ACC112 (cell line): ENCODE data around the gene SOX6.

Experiments used
- H2AFZ ChIP-seq: fragments of 200-600 bp; sonication (generic); one replicate; pipeline ENCODE4 v1.6.0; 2017; ENCODE audit warnings: antibody characterized with exemption, low read length; ENCODE audit not compliant: unreplicated experiment
- H3K27ac ChIP-seq: fragments of 200-600 bp; sonication (generic); 2 replicates; pipeline ENCODE4 v1.5.1; 2014; ENCODE audit warnings: low read depth, mild to moderate bottlenecking, antibody characterized with exemption, low read length, moderate library complexity
- H3K27me3 ChIP-seq: fragments of 200-600 bp; sonication (generic); 2 replicates; pipeline ENCODE4 v1.6.1; 2014; ENCODE audit warnings: mild to moderate bottlenecking, antibody characterized with exemption, low read length, moderate library complexity, mixed read lengths; ENCODE audit not compliant: insufficient read depth
- H3K36me3 ChIP-seq: fragments of 200-600 bp; sonication (generic); 2 replicates; pipeline ENCODE4 v1.6.1; 2016; ENCODE audit warnings: mild to moderate bottlenecking, antibody characterized with exemption, low read length, moderate library complexity, mixed read lengths; ENCODE audit not compliant: insufficient read depth
- H3K4me1 ChIP-seq: fragments of 200-600 bp; sonication (generic); one replicate; pipeline ENCODE4 v1.6.1; 2016; ENCODE audit warnings: low read length, mixed read lengths; ENCODE audit not compliant: insufficient read depth, unreplicated experiment, control insufficient read depth
- H3K4me3 ChIP-seq: fragments of 200-600 bp; sonication (generic); 2 replicates; pipeline ENCODE4 v1.5.1; 2014; ENCODE audit warnings: mild to moderate bottlenecking, low read depth, low read length
- H3K79me2 ChIP-seq: fragments of 200-600 bp; sonication (generic); one replicate; pipeline ENCODE4 v1.6.0; 2016; ENCODE audit warnings: low read length; ENCODE audit not compliant: control insufficient read depth, unreplicated experiment, insufficient read depth

SOX6 gene

GRCh38 chr11:16173798-16174197 lies 182.5 kb downstream of the SOX6 start:
- Histone ChIP-seq H3K4me3 (no peak overlapping the region), H3K27ac (no peak overlapping the region), H3K36me3 (no peaks in the 10 kb centered on the region), H3K79me2 (no peaks in the 10 kb centered on the region), H2AFZ (no peak overlapping the region), H3K27me3 (no peaks in the 10 kb centered on the region), H3K4me1 (no peaks in the 10 kb centered on the region)

GRCh38 chr11:16171882-16172281 lies 184.5 kb downstream of the SOX6 start:
- no peaks in the 10 kb centered on the region for H3K36me3 ChIP-seq
- H3K79me2 ChIP-seq: no peaks in the 10 kb centered on the region
- H3K27me3 ChIP-seq: no peaks in the 10 kb centered on the region
- no peak overlapping the region for H3K4me3 ChIP-seq
- no peaks in the 10 kb centered on the region for H3K4me1 ChIP-seq
- no peak overlapping the region for H2AFZ ChIP-seq
- H3K27ac ChIP-seq: no peak overlapping the region

GRCh38 chr11:16169956-16170847 lies 186.1 kb downstream of the SOX6 start:
- Histone ChIP-seq H3K4me3 (no peak overlapping the region), H3K27me3 (no peaks in the 10 kb centered on the region), H3K27ac (no peak overlapping the region), H3K36me3 (no peaks in the 10 kb centered on the region), H3K4me1 (no peaks in the 10 kb centered on the region), H2AFZ (no peak overlapping the region), H3K79me2 (no peaks in the 10 kb centered on the region)

- H3K27ac ChIP-seq: no peak overlapping the region
- H3K4me1 ChIP-seq: no peaks in the 10 kb centered on the region
- H3K36me3 ChIP-seq: no peaks in the 10 kb centered on the region
These were observed 186.8 kb downstream of the SOX6 start for GRCh38 chr11:16169541-16169940.

GRCh38 chr11:16167706-16168487 lies 188.4 kb downstream of the SOX6 start:
- Histone ChIP-seq H3K36me3 (no peaks in the 10 kb centered on the region), H2AFZ (no peak overlapping the region), H3K4me1 (no peaks in the 10 kb centered on the region), H3K79me2 (no peaks in the 10 kb centered on the region), H3K27me3 (no peaks in the 10 kb centered on the region), H3K4me3 (no peak overlapping the region), H3K27ac (no peak overlapping the region)

More at GRCh38 chr11:16169541-16169940, 186.8 kb downstream of the SOX6 start:
- H2AFZ ChIP-seq: no peak overlapping the region
- no peaks in the 10 kb centered on the region for H3K27me3 ChIP-seq
- no peak overlapping the region for H3K4me3 ChIP-seq
- H3K79me2 ChIP-seq: no peaks in the 10 kb centered on the region

GRCh38 chr11:16166571-16166970 lies 189.8 kb downstream of the SOX6 start:
- Histone ChIP-seq H3K36me3 (no peaks in the 10 kb centered on the region), H3K27ac (no peak overlapping the region), H3K4me3 (no peak overlapping the region), H3K27me3 (no peaks in the 10 kb centered on the region), H2AFZ (no peak overlapping the region), H3K4me1 (no peaks in the 10 kb centered on the region), H3K79me2 (no peaks in the 10 kb centered on the region)

- no peak overlapping the region for H3K27ac ChIP-seq
- no peaks in the 10 kb centered on the region for H3K79me2 ChIP-seq
- no peaks in the 10 kb centered on the region for H3K27me3 ChIP-seq
- no peaks in the 10 kb centered on the region for H3K4me1 ChIP-seq
- no peak overlapping the region for H2AFZ ChIP-seq
- no peak overlapping the region for H3K4me3 ChIP-seq
- no peaks in the 10 kb centered on the region for H3K36me3 ChIP-seq
These were observed 196.2 kb downstream of the SOX6 start for GRCh38 chr11:16160146-16160545.

- Histone ChIP-seq H3K27me3 (no peaks in the 10 kb centered on the region), H3K79me2 (no peaks in the 10 kb centered on the region), H2AFZ (no peak overlapping the region), H3K4me3 (no peak overlapping the region), H3K27ac (no peak overlapping the region), H3K36me3 (no peaks in the 10 kb centered on the region), H3K4me1 (no peaks in the 10 kb centered on the region)
These were observed 197.8 kb downstream of the SOX6 start for GRCh38 chr11:16158426-16158994.

- Histone ChIP-seq H3K27ac (no peak overlapping the region), H3K79me2 (no peaks in the 10 kb centered on the region), H2AFZ (no peak overlapping the region), H3K27me3 (no peaks in the 10 kb centered on the region), H3K4me1 (no peaks in the 10 kb centered on the region), H3K4me3 (no peak overlapping the region), H3K36me3 (no peaks in the 10 kb centered on the region)
These were observed 199.0 kb downstream of the SOX6 start for GRCh38 chr11:16157327-16157726.

GRCh38 chr11:16155448-16155847 lies 200.9 kb downstream of the SOX6 start:
- no peak overlapping the region for H2AFZ ChIP-seq
- H3K4me3 ChIP-seq: no peak overlapping the region
- H3K27ac ChIP-seq: no peak overlapping the region
- no peaks in the 10 kb centered on the region for H3K4me1 ChIP-seq
- no peaks in the 10 kb centered on the region for H3K36me3 ChIP-seq
- no peaks in the 10 kb centered on the region for H3K27me3 ChIP-seq
- H3K79me2 ChIP-seq: no peaks in the 10 kb centered on the region
